GM10266 (cell line): ENCODE data around the gene MON2.

Experiments used
- DNase-seq: peaks from one replicate; pipeline ENCODE4 v3.0.0; 2012; ENCODE audit errors: extremely low spot score
- TF ChIP-seq, protein P1 (sequence below): IDR thresholded peaks from 2 replicates; pipeline ENCODE4 v1.5.1; 2012; ENCODE audit warnings: mild to moderate bottlenecking, low read depth; ENCODE audit not compliant: control insufficient read depth, insufficient read depth; ENCODE audit errors: missing control alignments

Gene MON2

DNA sequence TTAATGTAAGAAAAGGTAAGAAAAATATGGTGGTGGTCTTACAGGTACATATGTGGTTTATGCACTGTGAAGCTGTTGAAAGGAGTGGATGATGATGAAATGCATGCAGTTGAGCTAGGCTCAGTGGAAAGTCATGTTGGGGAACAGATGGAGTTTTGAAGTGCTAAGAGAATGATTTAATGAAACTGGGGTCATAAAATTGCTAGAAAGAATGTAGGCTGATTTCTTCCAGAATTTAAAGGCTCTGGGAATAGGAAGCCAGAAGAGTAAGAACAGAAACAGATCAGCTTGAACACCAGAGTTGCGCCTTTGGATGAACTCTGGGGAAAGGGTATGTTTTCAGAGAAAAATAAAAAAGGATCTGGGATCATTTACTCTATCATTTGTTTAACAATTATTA lies 146.5 kb downstream of the MON2 start:
- TF ChIP-seq, protein P1, sequence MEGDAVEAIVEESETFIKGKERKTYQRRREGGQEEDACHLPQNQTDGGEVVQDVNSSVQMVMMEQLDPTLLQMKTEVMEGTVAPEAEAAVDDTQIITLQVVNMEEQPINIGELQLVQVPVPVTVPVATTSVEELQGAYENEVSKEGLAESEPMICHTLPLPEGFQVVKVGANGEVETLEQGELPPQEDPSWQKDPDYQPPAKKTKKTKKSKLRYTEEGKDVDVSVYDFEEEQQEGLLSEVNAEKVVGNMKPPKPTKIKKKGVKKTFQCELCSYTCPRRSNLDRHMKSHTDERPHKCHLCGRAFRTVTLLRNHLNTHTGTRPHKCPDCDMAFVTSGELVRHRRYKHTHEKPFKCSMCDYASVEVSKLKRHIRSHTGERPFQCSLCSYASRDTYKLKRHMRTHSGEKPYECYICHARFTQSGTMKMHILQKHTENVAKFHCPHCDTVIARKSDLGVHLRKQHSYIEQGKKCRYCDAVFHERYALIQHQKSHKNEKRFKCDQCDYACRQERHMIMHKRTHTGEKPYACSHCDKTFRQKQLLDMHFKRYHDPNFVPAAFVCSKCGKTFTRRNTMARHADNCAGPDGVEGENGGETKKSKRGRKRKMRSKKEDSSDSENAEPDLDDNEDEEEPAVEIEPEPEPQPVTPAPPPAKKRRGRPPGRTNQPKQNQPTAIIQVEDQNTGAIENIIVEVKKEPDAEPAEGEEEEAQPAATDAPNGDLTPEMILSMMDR: no peak
- DNase-seq: no peak

DNA sequence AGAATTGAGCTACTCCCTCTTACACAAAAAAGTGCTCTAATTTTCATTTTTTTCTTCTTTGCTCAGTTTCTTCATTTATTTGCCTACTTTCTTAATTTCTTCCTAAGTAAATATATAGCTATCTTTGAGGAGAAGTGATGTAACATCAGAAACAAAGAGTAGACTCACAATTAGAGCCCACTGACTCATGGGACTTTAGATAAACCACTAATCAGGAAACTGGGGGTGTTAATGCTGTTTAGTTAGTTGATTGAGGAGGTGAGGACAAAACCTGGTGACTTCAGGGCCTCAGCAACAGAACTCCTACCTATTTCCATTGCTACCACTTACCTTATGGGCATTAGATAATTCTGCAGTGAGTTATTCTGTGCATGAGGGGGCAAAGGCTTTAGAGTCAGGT lies 151.7 kb downstream of the MON2 start:
- no peak for DNase-seq
- TF ChIP-seq, protein P1: no peak

DNA sequence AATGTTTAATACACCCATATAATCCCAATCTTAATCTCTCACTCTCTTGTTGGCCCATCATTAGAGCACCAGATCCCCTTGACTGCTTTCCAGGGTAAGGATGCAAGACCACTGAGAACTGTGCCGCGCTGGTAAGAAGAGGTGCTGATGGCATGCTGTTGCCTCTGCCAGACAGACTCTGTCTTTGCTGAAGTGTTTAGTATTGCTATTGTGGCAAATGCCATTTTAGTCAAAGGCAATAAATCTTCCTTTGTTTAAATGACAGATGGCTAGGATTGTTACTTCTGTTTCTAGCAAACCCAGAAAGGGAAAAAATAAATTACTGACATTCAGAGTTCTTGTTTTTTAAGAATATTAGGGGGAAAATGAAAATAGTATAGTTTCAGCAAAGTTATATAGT lies 152.3 kb downstream of the MON2 start:
- TF ChIP-seq, protein P1: no peak
- no peak for DNase-seq

DNA sequence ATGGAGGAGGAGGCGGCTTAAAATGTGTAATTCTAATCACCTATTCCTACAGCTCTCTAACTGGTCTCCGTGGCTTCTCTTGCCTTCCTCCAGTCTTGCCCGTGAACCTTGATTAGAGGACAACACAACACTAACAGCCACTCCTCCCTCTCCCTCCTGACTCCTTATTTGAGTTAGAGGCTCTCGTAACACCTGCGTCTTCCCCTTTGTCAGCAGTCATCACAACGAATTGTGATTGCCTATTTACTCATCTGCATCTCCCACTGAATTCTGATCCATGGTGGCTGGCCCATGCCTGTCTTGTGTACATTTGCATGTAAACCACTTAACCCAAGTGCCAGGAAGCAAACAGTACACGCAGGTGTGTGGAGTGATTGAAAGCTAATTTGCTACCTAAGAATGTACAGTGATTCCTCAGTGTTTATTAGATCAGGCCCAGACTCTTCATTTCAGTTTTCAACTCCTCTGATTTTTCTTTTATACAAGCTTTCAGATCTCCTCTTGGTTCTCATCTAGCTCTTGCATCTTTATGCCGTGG lies 154.5 kb downstream of the MON2 start:
- no peak for DNase-seq
- TF ChIP-seq, protein P1: no peak

DNA sequence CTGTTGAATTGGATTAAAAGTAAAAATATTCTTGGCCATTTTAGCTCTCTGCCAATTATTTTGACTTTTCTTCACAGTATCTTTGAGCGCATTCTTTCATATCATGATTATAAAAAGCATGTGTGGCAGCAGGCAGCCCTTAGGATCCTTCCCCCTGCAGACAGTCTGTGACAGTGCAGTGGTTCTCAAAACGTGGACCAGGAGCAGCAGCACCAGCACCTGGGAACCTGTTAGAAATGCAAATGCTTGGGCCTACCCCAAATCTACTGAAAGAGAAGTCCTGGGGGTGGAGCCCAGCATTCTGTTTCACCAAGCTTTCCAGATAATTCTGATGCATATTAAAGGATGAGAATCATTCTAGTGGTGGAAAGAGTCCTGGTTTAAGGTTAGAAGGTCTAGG lies 155.6 kb downstream of the MON2 start:
- no peak for DNase-seq
- TF ChIP-seq, protein P1: no peak

DNA sequence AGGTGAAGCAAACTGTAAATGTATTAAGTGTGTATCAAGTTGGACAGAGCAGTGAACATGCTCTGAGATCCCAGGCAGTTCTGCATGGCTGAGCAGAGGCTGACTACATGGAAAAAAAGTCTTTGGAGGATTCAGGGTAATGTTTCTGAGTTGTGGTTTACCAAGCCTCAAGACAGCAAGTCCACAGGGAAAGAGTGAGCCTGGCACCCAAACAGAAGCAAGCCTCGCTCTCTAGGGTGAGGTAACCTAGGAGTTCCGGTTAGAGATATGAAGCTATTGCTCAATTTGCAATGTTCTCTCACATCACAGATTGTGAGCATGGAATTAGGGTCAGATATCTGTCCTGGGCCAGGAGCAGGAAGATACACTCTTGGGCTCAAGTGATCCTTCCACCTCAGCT lies 158.6 kb downstream of the MON2 start:
- no peak for DNase-seq
- TF ChIP-seq, protein P1: no peak

DNA sequence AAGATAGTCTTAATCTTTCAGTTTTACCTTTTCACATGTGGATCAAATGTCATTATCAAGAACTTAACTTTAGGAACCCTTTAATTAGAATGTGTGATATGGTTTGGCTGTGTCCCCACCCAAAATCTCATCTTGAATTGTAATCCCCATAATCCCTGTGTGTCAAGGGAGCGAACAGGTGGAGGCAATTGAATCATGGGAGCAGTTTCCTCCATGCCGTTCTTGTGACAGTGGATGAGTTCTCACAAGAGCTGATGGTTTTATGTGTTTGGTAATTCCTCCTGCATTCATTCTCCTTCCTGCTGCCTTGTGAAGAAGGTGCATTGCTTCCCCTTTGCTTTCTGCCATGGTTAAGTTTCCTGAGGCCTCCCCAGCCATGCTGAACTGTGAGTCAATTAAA lies 160.6 kb downstream of the MON2 start:
- TF ChIP-seq, protein P1: no peak
- no peak for DNase-seq
